ENCODE results near the gene RFC4.
"Not testable (repeated sequence)": the region's sequence is repeated elsewhere in the genome, so short reads cannot be mapped to it uniquely, and the experiment has no call there.

DNA sequence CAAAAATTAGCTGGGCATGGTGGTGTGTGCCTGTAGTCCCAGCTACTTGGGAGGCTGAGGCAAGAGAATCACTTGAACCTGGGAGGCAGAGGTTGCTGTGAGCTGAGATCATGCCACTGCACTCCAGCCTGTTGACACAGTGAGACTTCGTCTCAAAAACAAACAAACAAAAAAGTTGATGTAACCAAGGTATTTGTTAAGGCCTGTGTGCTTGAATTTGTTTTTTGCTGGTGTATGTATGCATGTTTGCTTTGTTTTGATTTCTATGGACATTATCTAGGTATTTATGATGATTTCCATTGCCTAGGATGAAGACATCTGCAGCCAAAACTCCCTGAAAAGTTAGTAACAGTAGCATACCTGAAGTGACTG lies 16.1 kb upstream of the RFC4 start:
- TF ChIP-seq, protein P1, sequence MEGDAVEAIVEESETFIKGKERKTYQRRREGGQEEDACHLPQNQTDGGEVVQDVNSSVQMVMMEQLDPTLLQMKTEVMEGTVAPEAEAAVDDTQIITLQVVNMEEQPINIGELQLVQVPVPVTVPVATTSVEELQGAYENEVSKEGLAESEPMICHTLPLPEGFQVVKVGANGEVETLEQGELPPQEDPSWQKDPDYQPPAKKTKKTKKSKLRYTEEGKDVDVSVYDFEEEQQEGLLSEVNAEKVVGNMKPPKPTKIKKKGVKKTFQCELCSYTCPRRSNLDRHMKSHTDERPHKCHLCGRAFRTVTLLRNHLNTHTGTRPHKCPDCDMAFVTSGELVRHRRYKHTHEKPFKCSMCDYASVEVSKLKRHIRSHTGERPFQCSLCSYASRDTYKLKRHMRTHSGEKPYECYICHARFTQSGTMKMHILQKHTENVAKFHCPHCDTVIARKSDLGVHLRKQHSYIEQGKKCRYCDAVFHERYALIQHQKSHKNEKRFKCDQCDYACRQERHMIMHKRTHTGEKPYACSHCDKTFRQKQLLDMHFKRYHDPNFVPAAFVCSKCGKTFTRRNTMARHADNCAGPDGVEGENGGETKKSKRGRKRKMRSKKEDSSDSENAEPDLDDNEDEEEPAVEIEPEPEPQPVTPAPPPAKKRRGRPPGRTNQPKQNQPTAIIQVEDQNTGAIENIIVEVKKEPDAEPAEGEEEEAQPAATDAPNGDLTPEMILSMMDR (IDR thresholded peaks at IDR 0.05), result not testable (repeated sequence)
- not testable (repeated sequence) for TF ChIP-seq EZH2phosphoT487, EZH2 (IDR thresholded peaks at IDR 0.05)
